Astrocyte (in vitro differentiated cells and primary cell): ENCODE data around the gene CDH18. TPM values are rescaled to one million over a fixed set of nuclear protein-coding genes. Genes with fewer than 3 reads are reported as not detected.

Source experiments
- DNase-seq: peaks from one replicate; pipeline ENCODE4 v3.0.0-alpha.2; 2010; ENCODE audit warnings: low read depth
- FAIRE-seq: peaks from 2 replicates; lab custom pipeline; 2011; peaks lifted over from hg19 to GRCh38; lab: Jason Lieb, UNC
- H2AFZ ChIP-seq: 2 replicates; pipeline ENCODE4 v1.6.0; 2012; ENCODE audit warnings: low read depth, low read length, inconsistent platforms
- H3K27ac ChIP-seq: 2 replicates; pipeline ENCODE4 v1.5.1; 2011; ENCODE audit warnings: low read depth, low read length, inconsistent platforms
- H3K27me3 ChIP-seq: 2 replicates; pipeline ENCODE4 v1.6.0; 2011; ENCODE audit warnings: low read length, inconsistent platforms; ENCODE audit not compliant: insufficient read depth
- H3K36me3 ChIP-seq: 2 replicates; pipeline ENCODE4 v1.5.1; 2011; ENCODE audit warnings: low read length, inconsistent platforms; ENCODE audit not compliant: insufficient read depth
- H3K4me1 ChIP-seq: 2 replicates; pipeline ENCODE4 v1.5.1; 2011; ENCODE audit warnings: low read length, inconsistent platforms; ENCODE audit not compliant: insufficient read depth
- H3K4me2 ChIP-seq: 2 replicates; pipeline ENCODE4 v1.6.0; 2012; ENCODE audit warnings: low read length, inconsistent platforms
- H3K4me3 ChIP-seq: 2 replicates; pipeline ENCODE4 v1.5.1; 2011; ENCODE audit warnings: low read depth, mild to moderate bottlenecking, low read length, inconsistent platforms; ENCODE audit not compliant: insufficient read depth
- H3K79me2 ChIP-seq: 2 replicates; pipeline ENCODE4 v1.6.0; 2012; ENCODE audit warnings: mild to moderate bottlenecking, low read length, inconsistent platforms; ENCODE audit not compliant: insufficient read depth
- H3K9ac ChIP-seq: 2 replicates; pipeline ENCODE4 v1.6.0; 2012; ENCODE audit warnings: mild to moderate bottlenecking, low read length, inconsistent platforms
- H3K9me3 ChIP-seq: 2 replicates; pipeline ENCODE4 v1.5.1; 2012; ENCODE audit warnings: low read depth, mild to moderate bottlenecking, low read length, inconsistent platforms; ENCODE audit not compliant: insufficient read depth
- H4K20me1 ChIP-seq: 2 replicates; pipeline ENCODE4 v1.6.0; 2012; ENCODE audit warnings: low read length, inconsistent platforms; ENCODE audit not compliant: insufficient read depth
- H3K27ac Mint-ChIP-seq: one replicate; pipeline ENCODE4 v1.8.0; 2021; ENCODE audit warnings: mild to moderate bottlenecking, mixed read lengths; ENCODE audit not compliant: unreplicated experiment
- H3K27me3 Mint-ChIP-seq: one replicate; pipeline ENCODE4 v1.8.0; 2021; ENCODE audit warnings: low read depth, mixed read lengths; ENCODE audit not compliant: unreplicated experiment
- H3K36me3 Mint-ChIP-seq: one replicate; pipeline ENCODE4 v1.8.0; 2021; ENCODE audit warnings: low read depth, mixed read lengths; ENCODE audit not compliant: unreplicated experiment
- H3K4me1 Mint-ChIP-seq: one replicate; pipeline ENCODE4 v1.8.0; 2021; ENCODE audit warnings: low read depth, mixed read lengths; ENCODE audit not compliant: unreplicated experiment
- H3K4me3 Mint-ChIP-seq: one replicate; pipeline ENCODE4 v1.8.0; 2021; ENCODE audit warnings: mild to moderate bottlenecking, moderate library complexity, mixed read lengths; ENCODE audit not compliant: unreplicated experiment
- H3K9me3 Mint-ChIP-seq: one replicate; pipeline ENCODE4 v1.8.0; 2021; ENCODE audit warnings: mild to moderate bottlenecking, mixed read lengths; ENCODE audit not compliant: unreplicated experiment
- CTCF ChIP-seq: IDR thresholded peaks from 2 replicates; pipeline ENCODE4 v1.5.1; 2011; ENCODE audit warnings: low read depth, mild to moderate bottlenecking, inconsistent platforms, low read length, moderate library complexity; ENCODE audit not compliant: insufficient read depth
- EZH2 ChIP-seq: IDR thresholded peaks from 2 replicates; pipeline ENCODE4 v1.6.1; 2012; ENCODE audit warnings: mild to moderate bottlenecking, low read length, inconsistent platforms; ENCODE audit not compliant: insufficient read depth
- total RNA-seq: library from RNA; stranded (reverse); gene quantifications from 2 replicates; pipeline ENCODE4 v1.2.1, GENCODE V29; 2021

Gene CDH18
- total RNA-seq, 1 donor from 2014 or later = not detected

- TF ChIP-seq CTCF = no peak
- TF ChIP-seq EZH2 = no peak
- DNase-seq = no peak
- Histone ChIP-seq H3K4me3 (no peak overlapping the region), H3K27me3 (no peaks in the 10 kb centered on the region), H3K4me2 (no peak overlapping the region), H3K79me2 (no peaks in the 10 kb centered on the region), H3K4me1 (no peaks in the 10 kb centered on the region), H4K20me1 (no peaks in the 10 kb centered on the region), H3K27ac (no peak overlapping the region), H3K36me3 (no peaks in the 10 kb centered on the region), H3K9me3 (peaks cover 3% of the 10 kb centered on the region), H2AFZ (no peak overlapping the region), H3K9ac (no peak overlapping the region)
- no peaks in the 10 kb centered on the region for H3K36me3 Mint-ChIP-seq
- FAIRE-seq = no peak
- H3K27ac Mint-ChIP-seq = no peak overlapping the region
- no peaks in the 10 kb centered on the region for H3K27me3 Mint-ChIP-seq
- no peaks in the 10 kb centered on the region for H3K4me1 Mint-ChIP-seq
- no peaks in the 10 kb centered on the region for H3K9me3 Mint-ChIP-seq
- H3K4me3 Mint-ChIP-seq = no peak overlapping the region
Measured at GRCh38 chr5:19728571-19728970, 259.4 kb downstream of the CDH18 start.

- no peaks in the 10 kb centered on the region for H3K79me2 ChIP-seq
- H3K9ac ChIP-seq = no peak overlapping the region
- H3K4me3 Mint-ChIP-seq = no peak overlapping the region
- no peaks in the 10 kb centered on the region for H3K36me3 Mint-ChIP-seq
- H3K4me1 Mint-ChIP-seq = no peaks in the 10 kb centered on the region
- H3K4me3 ChIP-seq = no peak overlapping the region
- no peaks in the 10 kb centered on the region for H3K27me3 Mint-ChIP-seq
- H4K20me1 ChIP-seq = no peaks in the 10 kb centered on the region
- no peak for TF ChIP-seq EZH2
- TF ChIP-seq CTCF = no peak
- no peak overlapping the region for H3K27ac ChIP-seq
- no peaks in the 10 kb centered on the region for H3K27me3 ChIP-seq
- H3K9me3 ChIP-seq = no peaks in the 10 kb centered on the region
- H3K27ac Mint-ChIP-seq = no peak overlapping the region
- H3K36me3 ChIP-seq = no peaks in the 10 kb centered on the region
- no peak for DNase-seq
- no peak for FAIRE-seq
- no peak overlapping the region for H3K4me2 ChIP-seq
- H3K4me1 ChIP-seq = no peaks in the 10 kb centered on the region
- H2AFZ ChIP-seq = no peak overlapping the region
- no peaks in the 10 kb centered on the region for H3K9me3 Mint-ChIP-seq
Measured at GRCh38 chr5:19719109-19719508, 268.9 kb downstream of the CDH18 start.

- Histone ChIP-seq H3K79me2 (no peaks in the 10 kb centered on the region), H3K4me2 (no peak overlapping the region), H2AFZ (no peak overlapping the region), H3K4me1 (no peaks in the 10 kb centered on the region), H3K9ac (no peak overlapping the region), H4K20me1 (no peaks in the 10 kb centered on the region), H3K27ac (no peak overlapping the region), H3K36me3 (no peaks in the 10 kb centered on the region), H3K9me3 (no peaks in the 10 kb centered on the region), H3K4me3 (no peak overlapping the region), H3K27me3 (no peaks in the 10 kb centered on the region)
- DNase-seq = no peak
- Mint-ChIP-seq H3K4me3 (no peak overlapping the region), H3K9me3 (no peaks in the 10 kb centered on the region), H3K36me3 (peaks cover 2% of the 10 kb centered on the region), H3K27ac (no peak overlapping the region), H3K4me1 (no peaks in the 10 kb centered on the region), H3K27me3 (no peaks in the 10 kb centered on the region)
- no peak for FAIRE-seq
- TF ChIP-seq EZH2 = no peak
Measured at GRCh38 chr5:19713740-19714139, 274.3 kb downstream of the CDH18 start.
